ENCODE measurements around the gene IFT22. TPM values are rescaled to one million over a fixed set of nuclear protein-coding genes. Genes with fewer than 3 reads are reported as not detected.
A peak's percentile ranks its signal among the peaks of the same experiment; 100 is the strongest.

IFT22 gene
- total and polyA plus RNA-seq, 2 of the 8 experiments (the other 6 are each of a cell fraction or from before 2014, with no cell fraction given) = 17.7 to 18.9 TPM

GRCh38 chr7:101278461-101279292 is 42.9 kb downstream of the IFT22 start:
- H3K4me2 ChIP-seq (ENCODE audit: insufficient read depth in 1 of 2, low read depth in 2 of 2, low read length in 2 of 2) = no peak overlapping the region
- ChIA-PET CTCF (ENCODE audit: partially characterized antibody) (interaction anchor here (0.7 to 7.2 kb wide), 8 partner anchors 12 to 122 kb away, joined by 3 to 51 read pairs (median 4); no protein-coding TSS in a partner anchor), POLR2A (ENCODE audit: partially characterized antibody) (interaction anchor here (0.6 to 1.8 kb wide), 12 partner anchors 10 to 76 kb away, joined by 3 to 7 read pairs (median 4); partner anchors contain the start of genes PLOD3 and ZNHIT1)
- no peak overlapping the region for H3K4ac ChIP-seq (replicated peaks; ENCODE audit: insufficient read length, low read depth, low read length)
- H3K9ac ChIP-seq (replicated peaks in 1 of 4; ENCODE audit: extremely low read depth in 1 of 4, low read depth in 3 of 4, low read length in 3 of 4) = no peak overlapping the region
- FAIRE-seq (no peak), DNase-seq (ENCODE audit: low read depth in 1 of 2, low spot score in 2 of 2) (no peak)
- H2BK20ac ChIP-seq (ENCODE audit: low read length) = no peak overlapping the region
- H3K14ac ChIP-seq (ENCODE audit: insufficient read length) = no peak overlapping the region
- no peak overlapping the region for H3K18ac ChIP-seq (ENCODE audit: extremely low read depth, low read length)
- no peaks in the 10 kb centered on the region for H3K79me2 ChIP-seq (ENCODE audit: control insufficient read depth in 1 of 2, insufficient read depth in 2 of 2, low read length in 2 of 2)
- peaks cover 0 to 8% of the 10 kb centered on the region in 2 experiments for H4K20me1 ChIP-seq (replicated peaks in 1 of 2; ENCODE audit: control insufficient read depth in 1 of 2, insufficient read depth in 2 of 2, low read length in 2 of 2)
- no peak overlapping the region for H4K91ac ChIP-seq (replicated peaks; ENCODE audit: insufficient read length, low read length)
- no peak overlapping the region for H4K8ac ChIP-seq (ENCODE audit: extremely low read depth, insufficient read depth, low read length)
- H3K27me3 ChIP-seq (replicated peaks in 1 of 4; ENCODE audit: control insufficient read depth in 3 of 4, extremely low read depth in 1 of 4, insufficient read depth in 3 of 4, low read length in 3 of 4) = no peaks in the 10 kb centered on the region
- no peak overlapping the region for H3K27ac ChIP-seq (ENCODE audit: low read depth, low read length)
- no peaks in the 10 kb centered on the region for H3K9me3 ChIP-seq (ENCODE audit: insufficient read depth in 2 of 2, low read depth in 1 of 2, low read length in 1 of 2)
- H3K4me1 ChIP-seq (replicated peaks in 1 of 4; ENCODE audit: control insufficient read depth in 3 of 4, insufficient read depth in 4 of 4, low read length in 3 of 4) = peaks cover 0 to 5% (median 0%) of the 10 kb centered on the region in 4 experiments; a peak in 3 of 7 replicates
- no peak overlapping the region for H3K23ac ChIP-seq (ENCODE audit: insufficient read length)
- no peak overlapping the region for H2BK15ac ChIP-seq (ENCODE audit: low read length)
- 0 out of 2 replicates have a peak, but pooled peaks cover 3% of the 10 kb centered on the region for H3K79me1 ChIP-seq (ENCODE audit: low read depth, low read length)
- H2BK5ac ChIP-seq (ENCODE audit: low read depth, low read length) = no peak overlapping the region
- H2AFZ ChIP-seq (ENCODE audit: low read length) = no peak overlapping the region
- no peak for TF ChIP-seq SRF (IDR thresholded peaks at IDR 0.05; ENCODE audit: low read depth, low read length)
- peak; percentile 42; the same call in 1 of the 2 replicates for TF ChIP-seq POLR2AphosphoS5 (IDR thresholded peaks at IDR 0.05; ENCODE audit: low read depth, low read length)
- H2AK5ac ChIP-seq (ENCODE audit: low read depth, low read length) = no peak overlapping the region
- no peaks in the 10 kb centered on the region; the same call in 1 of the 2 replicates for H3K23me2 ChIP-seq (ENCODE audit: low read depth, low read length)
- 93% methylated on average over 24 of the region's 24 CpGs; no CpG with 5 or more reads in 1 of the 2 experiments for WGBS, 2 experiments (ENCODE audit: extremely low coverage in 1 of 2, insufficient coverage in 1 of 2, insufficient read length in 1 of 2, insufficient replicate concordance in 2 of 2, low coverage in 1 of 2, low lambda C conversion rate in 2 of 2, missing lambda C conversion rate in 1 of 2)
- H3K56ac ChIP-seq (replicated peaks; ENCODE audit: insufficient read length, low read depth, low read length) = no peak overlapping the region
- no peak overlapping the region for H4K5ac ChIP-seq (ENCODE audit: insufficient read length, low read depth, low read length)
- H3K4me3 ChIP-seq (ENCODE audit: extremely low read depth in 1 of 4, insufficient read depth in 2 of 4, low read depth in 3 of 4, low read length in 4 of 4) = no peak overlapping the region
- H2BK120ac ChIP-seq (replicated peaks; ENCODE audit: low read depth, low read length) = no peak overlapping the region
- peaks cover 7 to 23% (median 13%) of the 10 kb centered on the region in 4 experiments; a peak in 6 of 8 replicates for H3K36me3 ChIP-seq (ENCODE audit: control insufficient read depth in 2 of 4, insufficient read depth in 4 of 4, low read length in 3 of 4)
- H2BK12ac ChIP-seq (ENCODE audit: low read depth, low read length) = no peak overlapping the region

Measured in H1 (cell line).